ENCODE measurements around the gene ZNF235.
"Not testable (repeated sequence)": the region's sequence is repeated elsewhere in the genome, so short reads cannot be mapped to it uniquely, and the experiment has no call there.

ZNF235 gene

GRCh38 chr19:44258136-44258535 lies 46.7 kb downstream of the ZNF235 start:
- H3K27ac ChIP-seq: no peak overlapping the region
- TF ChIP-seq, protein P1, sequence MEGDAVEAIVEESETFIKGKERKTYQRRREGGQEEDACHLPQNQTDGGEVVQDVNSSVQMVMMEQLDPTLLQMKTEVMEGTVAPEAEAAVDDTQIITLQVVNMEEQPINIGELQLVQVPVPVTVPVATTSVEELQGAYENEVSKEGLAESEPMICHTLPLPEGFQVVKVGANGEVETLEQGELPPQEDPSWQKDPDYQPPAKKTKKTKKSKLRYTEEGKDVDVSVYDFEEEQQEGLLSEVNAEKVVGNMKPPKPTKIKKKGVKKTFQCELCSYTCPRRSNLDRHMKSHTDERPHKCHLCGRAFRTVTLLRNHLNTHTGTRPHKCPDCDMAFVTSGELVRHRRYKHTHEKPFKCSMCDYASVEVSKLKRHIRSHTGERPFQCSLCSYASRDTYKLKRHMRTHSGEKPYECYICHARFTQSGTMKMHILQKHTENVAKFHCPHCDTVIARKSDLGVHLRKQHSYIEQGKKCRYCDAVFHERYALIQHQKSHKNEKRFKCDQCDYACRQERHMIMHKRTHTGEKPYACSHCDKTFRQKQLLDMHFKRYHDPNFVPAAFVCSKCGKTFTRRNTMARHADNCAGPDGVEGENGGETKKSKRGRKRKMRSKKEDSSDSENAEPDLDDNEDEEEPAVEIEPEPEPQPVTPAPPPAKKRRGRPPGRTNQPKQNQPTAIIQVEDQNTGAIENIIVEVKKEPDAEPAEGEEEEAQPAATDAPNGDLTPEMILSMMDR (conservative IDR thresholded peaks at IDR 0.05): no peak
- TF ChIP-seq ZFX (IDR thresholded peaks at IDR 0.05): no peak

DNA sequence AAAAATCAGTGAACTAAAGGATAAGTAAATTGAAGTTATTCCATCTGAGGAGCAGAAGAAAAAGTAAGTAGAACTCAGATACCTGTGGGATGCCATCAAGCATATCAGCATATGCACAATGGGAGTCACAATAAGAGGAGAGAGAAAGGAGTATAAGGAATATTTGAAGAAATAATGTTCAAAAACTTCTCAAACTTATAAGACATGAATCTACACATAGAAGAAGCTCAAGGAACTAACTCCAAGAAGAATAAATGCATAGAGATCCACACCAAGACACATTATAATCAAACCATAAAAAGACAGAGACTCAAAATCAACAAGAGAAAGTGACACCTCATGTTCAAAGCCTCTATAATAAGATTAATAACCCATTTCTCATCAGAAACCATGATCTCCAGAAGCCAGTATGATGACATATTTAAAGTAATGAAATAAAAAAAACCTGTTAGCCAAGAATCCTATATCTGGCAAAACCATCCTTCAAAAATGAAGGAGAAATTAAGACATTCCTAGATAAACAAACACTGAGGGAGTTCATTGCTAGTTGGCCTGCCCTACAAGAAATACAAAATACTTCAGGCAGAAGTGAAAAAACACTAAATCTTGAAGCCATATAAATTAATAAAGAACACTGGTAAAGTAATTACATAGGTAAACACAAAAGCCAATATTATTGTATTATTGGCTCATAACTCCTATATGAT lies 49.0 kb downstream of the ZNF235 start:
- H3K27ac ChIP-seq: no peak overlapping the region
- TF ChIP-seq, protein P1 (conservative IDR thresholded peaks at IDR 0.05): no peak
- no peak for TF ChIP-seq ZFX (IDR thresholded peaks at IDR 0.05)

- no peak for TF ChIP-seq ZFX (IDR thresholded peaks at IDR 0.05)
- TF ChIP-seq, protein P1 (conservative IDR thresholded peaks at IDR 0.05): no peak
- no peak overlapping the region for H3K27ac ChIP-seq
Measured at GRCh38 chr19:44254496-44254895, 50.3 kb downstream of the ZNF235 start.

DNA sequence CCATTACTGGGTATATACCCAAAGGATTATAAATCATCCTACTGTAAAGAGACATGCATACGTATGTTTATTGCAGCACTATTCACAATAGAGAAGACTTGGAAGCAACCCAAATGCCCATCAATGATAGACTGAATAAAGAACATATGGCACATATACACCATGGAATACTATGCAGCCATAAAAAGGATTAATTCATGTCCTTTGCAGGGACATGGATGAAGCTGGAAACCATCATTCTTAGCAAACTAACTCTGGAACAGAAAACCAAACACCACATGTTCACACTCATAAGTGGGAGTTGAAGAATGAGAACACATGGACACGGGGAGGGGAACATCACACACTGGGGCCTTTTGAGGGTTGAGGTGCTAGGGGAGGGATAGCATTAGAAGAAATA lies 51.4 kb downstream of the ZNF235 start:
- not testable (repeated sequence) for H3K27ac ChIP-seq

DNA sequence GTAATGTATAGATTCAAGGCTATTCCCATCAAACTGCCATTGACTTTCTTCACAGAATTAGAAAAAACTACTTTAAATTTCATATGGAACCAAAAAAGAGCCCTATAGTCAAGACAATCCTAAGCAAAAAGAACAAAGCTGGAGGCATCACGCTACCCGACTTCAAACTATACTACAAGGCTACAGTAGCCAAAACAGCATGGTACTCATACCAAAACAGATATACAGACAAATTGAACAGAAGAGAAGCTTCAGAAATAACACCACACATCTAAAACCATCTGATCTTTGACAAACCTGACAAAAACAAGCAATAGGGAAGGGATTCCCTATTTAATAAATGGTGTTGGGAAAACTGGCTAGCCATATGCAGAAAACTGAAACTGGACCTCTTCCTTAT lies 52.5 kb downstream of the ZNF235 start:
- not testable (repeated sequence) for H3K27ac ChIP-seq

DNA sequence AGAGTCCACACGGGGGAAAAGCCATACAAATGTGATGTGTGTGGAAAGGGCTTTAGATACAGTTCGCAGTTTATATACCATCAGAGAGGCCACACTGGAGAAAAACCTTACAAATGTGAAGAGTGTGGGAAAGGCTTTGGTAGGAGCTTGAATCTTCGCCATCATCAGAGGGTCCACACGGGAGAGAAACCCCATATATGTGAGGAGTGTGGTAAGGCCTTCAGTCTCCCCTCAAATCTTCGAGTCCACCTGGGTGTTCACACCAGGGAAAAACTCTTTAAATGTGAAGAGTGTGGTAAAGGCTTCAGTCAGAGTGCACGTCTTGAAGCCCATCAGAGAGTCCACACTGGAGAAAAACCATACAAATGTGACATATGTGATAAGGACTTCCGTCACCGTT lies 68.4 kb downstream of the ZNF235 start:
- no peak overlapping the region for H3K27ac ChIP-seq
- TF ChIP-seq, protein P1 (conservative IDR thresholded peaks at IDR 0.05): no peak
- no peak for TF ChIP-seq ZFX (IDR thresholded peaks at IDR 0.05)

Data from C4-2B (cell line).